PC-3 (cell line): ENCODE results near the gene SULF2. TPM values are rescaled to one million over a fixed set of nuclear protein-coding genes. Genes with fewer than 3 reads are reported as not detected.

Experiments used
- ATAC-seq: fragments of 200-7000 bp; cut with Tn5 transposase; 2 replicates; pipeline ENCODE4 v1.9.1; 2020; ENCODE audit warnings: mild to moderate bottlenecking, moderate library complexity
- BruUV-seq: library from RNA; stranded (reverse); fragments of 400-500 nt; replicated peaks from 2 replicates; lab custom pipeline; 2021; lab: Mats Ljungman, UMichigan
- CTCF ChIA-PET: fragments of 300-600 bp; sonication (Branson Sonifier 250); formaldehyde crosslinking; loops from one replicate; lab custom pipeline; 2022; ENCODE audit warnings: antibody characterized with exemption; lab: Charles Lee
- POLR2A ChIA-PET: fragments of 300-600 bp; sonication (Branson Sonifier 250); formaldehyde crosslinking; loops from one replicate; lab custom pipeline; 2022; ENCODE audit warnings: antibody characterized with exemption; ENCODE audit not compliant: unreplicated experiment; lab: Charles Lee
- DNase-seq: peaks from one replicate; pipeline ENCODE4 v3.0.0-alpha.2; 2015
- H2AFZ ChIP-seq: fragments of 300-600 bp; sonication (generic); 2 replicates; pipeline ENCODE4 v1.6.0; 2016; ENCODE audit warnings: antibody characterized with exemption, low read length
- H3F3A ChIP-seq: fragments of 300-600 bp; sonication (generic); one replicate; pipeline ENCODE4 v1.6.0; 2017; ENCODE audit warnings: antibody characterized with exemption, low read length, control low read depth, mild to moderate bottlenecking; ENCODE audit not compliant: unreplicated experiment
- H3K27ac ChIP-seq: fragments of 300-600 bp; sonication (generic); 2 replicates; pipeline ENCODE4 v1.5.1; 2016; ENCODE audit warnings: mild to moderate bottlenecking, low read length
- H3K27me3 ChIP-seq: fragments of 300-600 bp; sonication (generic); 2 replicates; pipeline ENCODE4 v1.6.1; 2016; ENCODE audit warnings: low read length, mixed read lengths
- H3K36me3 ChIP-seq: fragments of 300-600 bp; sonication (generic); 2 replicates; pipeline ENCODE4 v1.6.1; 2016; ENCODE audit warnings: low read depth, mixed run types, low read length, mixed read lengths
- H3K4me1 ChIP-seq: fragments of 300-600 bp; sonication (generic); 2 replicates; pipeline ENCODE4 v1.5.1; 2016; ENCODE audit warnings: low read length; ENCODE audit not compliant: insufficient read depth
- H3K4me2 ChIP-seq: fragments of 300-600 bp; sonication (generic); 2 replicates; pipeline ENCODE4 v1.6.0; 2016; ENCODE audit warnings: low read length
- H3K4me3 ChIP-seq: fragments of 300-600 bp; sonication (generic); 2 replicates; pipeline ENCODE4 v1.5.1; 2016; ENCODE audit warnings: mild to moderate bottlenecking, low read length, mixed read lengths
- H3K79me2 ChIP-seq: fragments of 300-600 bp; sonication (generic); 2 replicates; pipeline ENCODE4 v1.6.1; 2017; ENCODE audit warnings: low read length, mixed read lengths
- H3K9ac ChIP-seq: fragments of 300-600 bp; sonication (generic); 2 replicates; pipeline ENCODE4 v1.6.0; 2016; ENCODE audit warnings: mild to moderate bottlenecking, low read length
- H3K9me2 ChIP-seq: fragments of 300-600 bp; sonication (generic); replicated peaks from 2 replicates; pipeline ENCODE4 v1.6.1; 2016; ENCODE audit warnings: mixed run types, low read length, mixed read lengths
- H3K9me3 ChIP-seq: fragments of 300-600 bp; sonication (generic); 2 replicates; pipeline ENCODE4 v1.6.1; 2016; ENCODE audit warnings: low read length, mixed read lengths
- H4K20me1 ChIP-seq: fragments of 300-600 bp; sonication (generic); 2 replicates; pipeline ENCODE4 v1.6.1; 2016; ENCODE audit warnings: low read length, mixed read lengths
- CTCF ChIP-seq: fragments of 300-600 bp; sonication (generic); conservative IDR thresholded peaks from 2 replicates; pipeline ENCODE4 v1.5.1; 2017; ENCODE audit warnings: antibody characterized with exemption, low read depth, mild to moderate bottlenecking, low read length
- EZH2 ChIP-seq: fragments of 300-600 bp; sonication (generic); IDR thresholded peaks from one replicate; pipeline ENCODE4 v1.6.1; 2017; ENCODE audit warnings: antibody characterized with exemption, mild to moderate bottlenecking, low read length; ENCODE audit not compliant: unreplicated experiment
- EZH2phosphoT487 ChIP-seq: fragments of 300-600 bp; sonication (generic); IDR thresholded peaks from 2 replicates; pipeline ENCODE4 v1.6.1; 2018; ENCODE audit warnings: mild to moderate bottlenecking, antibody characterized with exemption, low read length, borderline replicate concordance
- intact Hi-C: fragments of 100-400 bp; cut with micrococcal nuclease; formaldehyde crosslinking; loops from 2 replicates; pipeline ENCODE4 v1.9.0; 2023
- total RNA-seq: library from RNA; depleted of rRNA; stranded (reverse); fragments of >200 nt; gene quantifications from 2 replicates; pipeline ENCODE4 v1.2.3, GENCODE V29; 2014

SULF2 gene
- total RNA-seq, 1 experiment from 2014 or later, result 340 TPM

DNA sequence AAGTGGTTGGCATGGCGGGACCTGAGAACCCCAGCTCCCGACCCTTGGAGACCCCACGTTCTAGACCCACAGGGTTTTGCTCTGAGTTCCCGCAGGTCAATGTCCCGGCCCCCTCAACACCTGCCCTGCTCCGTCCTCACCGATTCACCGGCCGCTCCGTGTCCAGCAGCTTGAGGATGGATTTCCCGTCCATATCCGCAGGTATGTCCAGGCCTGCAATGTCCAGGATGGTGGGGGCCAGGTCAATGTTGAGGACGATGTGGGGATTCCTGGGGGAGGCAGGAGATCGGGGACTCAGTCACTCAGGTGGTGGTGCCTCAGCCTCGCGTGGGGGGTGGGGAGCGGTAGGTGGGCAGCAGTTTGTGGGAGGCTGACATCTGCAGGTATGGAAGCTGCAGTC lies 106.7 kb downstream of the SULF2 start:
- ATAC-seq, result no peak
- no peak overlapping the region for H2AFZ ChIP-seq
- intact Hi-C loops, result loop anchor here (1.0 to 5.0 kb wide), 2 partner anchors 619 to 943 kb away; no protein-coding TSS in a partner anchor
- CTCF ChIA-PET, result interaction anchor here (0.5 to 1.1 kb wide), 2 partner anchors 43 to 107 kb away, joined by 3 read pairs; no protein-coding TSS in a partner anchor
- no peak overlapping the region for H3K9ac ChIP-seq
- H3K4me2 ChIP-seq, result no peak overlapping the region
- no peaks in the 10 kb centered on the region for H3K9me2 ChIP-seq
- POLR2A ChIA-PET, result no interaction called here
- no TSS peak for BruUV-seq
- TF ChIP-seq CTCF, result no peak
- no peak for TF ChIP-seq EZH2
- no peak for TF ChIP-seq EZH2phosphoT487
- no peaks in the 10 kb centered on the region for H3K27me3 ChIP-seq
- H3K4me1 ChIP-seq, result no peaks in the 10 kb centered on the region
- no peak overlapping the region for H3K4me3 ChIP-seq
- H3K79me2 ChIP-seq, result no peaks in the 10 kb centered on the region
- H3K9me3 ChIP-seq, result no peaks in the 10 kb centered on the region
- no peaks in the 10 kb centered on the region for H3F3A ChIP-seq
- no peak for DNase-seq
- peaks cover 46% of the 10 kb centered on the region for H3K36me3 ChIP-seq
- H3K27ac ChIP-seq, result no peak overlapping the region
- no peaks in the 10 kb centered on the region for H4K20me1 ChIP-seq

- Histone ChIP-seq H3K27ac (no peak overlapping the region), H3F3A (no peaks in the 10 kb centered on the region), H3K27me3 (no peaks in the 10 kb centered on the region), H3K79me2 (no peaks in the 10 kb centered on the region), H3K4me1 (no peaks in the 10 kb centered on the region), H4K20me1 (no peaks in the 10 kb centered on the region), H3K9me3 (no peaks in the 10 kb centered on the region), H2AFZ (no peak overlapping the region), H3K4me2 (no peak overlapping the region), H3K9me2 (no peaks in the 10 kb centered on the region), H3K4me3 (no peak overlapping the region), H3K9ac (no peak overlapping the region), H3K36me3 (peaks cover 48% of the 10 kb centered on the region)
- ChIA-PET CTCF (interaction anchor here (0.5 to 1.1 kb wide), 2 partner anchors 43 to 108 kb away, joined by 3 read pairs; no protein-coding TSS in a partner anchor), POLR2A (no interaction called here)
- ATAC-seq, result peak; percentile 82
- intact Hi-C loops, result loop anchor here (1.0 to 5.0 kb wide), 2 partner anchors 619 to 943 kb away; no protein-coding TSS in a partner anchor
- TF ChIP-seq EZH2 (no peak), CTCF (peak; percentile 96)
- BruUV-seq, result no TSS peak
- peak; percentile 77 for DNase-seq
Measured at GRCh38 chr20:47677635-47678453, 107.4 kb downstream of the SULF2 start.
